ENCODE data around the gene PLCXD1.

- TF ChIP-seq GATA2 (IDR thresholded peaks at IDR 0.05; ENCODE audit: low read depth, low read length) (no peak), GATA3 (IDR thresholded peaks at IDR 0.05; ENCODE audit: low read depth, low read length) (no peak)
Observed at GRCh38 chrX:352181-352580, 71.0 kb downstream of the PLCXD1 start.

Data from SH-SY5Y (cell line).